Calu3 (cell line): Measurements from ENCODE around the gene SLC25A47. TPM values are rescaled to one million over a fixed set of nuclear protein-coding genes. Genes with fewer than 3 reads are reported as not detected.

Experiments
- BruUV-seq: library from RNA; stranded (reverse); fragments of 400-500 nt; replicated peaks from 2 replicates; lab custom pipeline; 2021; lab: Mats Ljungman, UMichigan
- CTCF ChIA-PET: fragments of 300-600 bp; sonication (Branson Sonifier 250); formaldehyde crosslinking; loops from one replicate; lab custom pipeline; 2022; ENCODE audit warnings: antibody characterized with exemption; lab: Charles Lee
- DNase-seq: peaks from one replicate; pipeline ENCODE4 v3.0.0; 2022
- H3K27ac Mint-ChIP-seq: one replicate; pipeline ENCODE4 v1.8.0; 2022; ENCODE audit warnings: mixed read lengths; ENCODE audit not compliant: unreplicated experiment
- H3K27me3 Mint-ChIP-seq: one replicate; pipeline ENCODE4 v1.8.0; 2022; ENCODE audit warnings: mixed read lengths; ENCODE audit not compliant: unreplicated experiment
- H3K36me3 Mint-ChIP-seq: one replicate; pipeline ENCODE4 v1.8.0; 2022; ENCODE audit warnings: mild to moderate bottlenecking, moderate library complexity, mixed read lengths; ENCODE audit not compliant: insufficient read depth, unreplicated experiment
- H3K4me1 Mint-ChIP-seq: one replicate; pipeline ENCODE4 v1.8.0; 2022; ENCODE audit warnings: mild to moderate bottlenecking, low read depth, mixed read lengths; ENCODE audit not compliant: unreplicated experiment
- H3K4me3 Mint-ChIP-seq: one replicate; pipeline ENCODE4 v1.8.0; 2022; ENCODE audit warnings: mild to moderate bottlenecking, low read depth, moderate library complexity, mixed read lengths; ENCODE audit not compliant: unreplicated experiment
- H3K9me3 Mint-ChIP-seq: one replicate; pipeline ENCODE4 v1.8.0; 2022; ENCODE audit warnings: low read depth, mixed read lengths; ENCODE audit not compliant: unreplicated experiment
- CTCF ChIP-seq: fragments of 200-600 bp; IDR thresholded peaks from one replicate; pipeline ENCODE4 v1.8.0; 2022; ENCODE audit warnings: antibody characterized with exemption; ENCODE audit not compliant: unreplicated experiment
- intact Hi-C: fragments of 100-400 bp; cut with micrococcal nuclease; formaldehyde crosslinking; loops from one replicate; pipeline ENCODE4 v1.10.0; 2022; ENCODE audit not compliant: unreplicated experiment
- total RNA-seq: library from RNA; stranded (reverse); gene quantifications from 2 replicates; pipeline ENCODE4 v1.2.3, GENCODE V29; 2022

SLC25A47 gene
- total RNA-seq, 1 experiment from 2014 or later: not detected

DNA sequence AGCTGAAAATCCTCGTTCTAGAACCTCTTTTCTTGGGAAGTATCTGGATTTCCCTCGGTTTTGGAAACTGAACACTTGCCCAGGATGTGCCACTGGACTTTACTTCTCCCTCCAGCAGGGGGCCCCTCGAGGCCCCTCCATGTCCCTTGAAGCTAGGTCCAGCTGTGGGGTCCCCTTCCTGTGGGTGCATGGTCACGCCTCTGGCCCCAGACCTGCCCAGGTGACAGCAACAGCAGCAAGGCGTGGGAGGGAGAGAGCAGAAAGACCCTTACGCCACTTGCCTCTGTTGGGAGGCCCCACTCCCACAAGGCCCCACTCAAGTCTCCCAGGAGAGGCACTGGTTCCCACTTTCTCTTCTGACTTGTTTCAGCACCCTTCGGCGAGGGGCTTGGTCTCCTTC lies 20.0 kb upstream of the SLC25A47 start:
- intact Hi-C loops: loop anchor here (10.0 kb wide), 1 partner anchor 72 kb away; the partner anchor contains the start of gene WDR25
- no TSS peak for BruUV-seq
- Mint-ChIP-seq H3K27me3 (no peaks in the 10 kb centered on the region), H3K4me1 (peaks cover 29% of the 10 kb centered on the region), H3K9me3 (no peaks in the 10 kb centered on the region), H3K36me3 (peaks cover 41% of the 10 kb centered on the region), H3K27ac (no peak overlapping the region), H3K4me3 (no peak overlapping the region)
- CTCF ChIA-PET: interaction anchor here (0.9 kb wide), 1 partner anchor 74 kb away, joined by 4 read pairs; no protein-coding TSS in a partner anchor
- peak; percentile 54 for TF ChIP-seq CTCF
- DNase-seq: peak; percentile 30

DNA sequence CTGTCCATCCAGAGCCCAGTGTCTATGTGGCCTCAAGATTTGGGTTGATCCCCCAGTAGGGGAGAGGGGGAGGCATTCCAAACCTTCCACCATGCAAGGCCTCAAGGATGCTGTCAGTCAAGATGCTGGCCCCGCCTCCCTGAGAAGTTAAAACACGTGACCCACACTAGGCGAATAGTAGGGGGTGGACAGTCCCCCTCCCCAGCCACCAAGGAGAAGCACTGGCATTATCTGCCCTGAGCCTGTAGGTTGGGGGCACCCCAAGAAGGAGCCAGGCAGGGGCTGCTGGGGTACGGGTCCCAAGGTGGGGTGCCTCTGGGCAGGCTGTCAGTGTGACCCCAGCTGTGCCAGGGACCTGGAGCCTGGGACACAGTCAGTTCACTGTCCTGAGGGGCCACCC lies 19.2 kb upstream of the SLC25A47 start:
- H3K4me3 Mint-ChIP-seq: peak overlapping the region; percentile 80

GRCh38 chr14:100304825-100305323 lies 18.3 kb upstream of the SLC25A47 start:
- BruUV-seq: no TSS peak
- Mint-ChIP-seq H3K36me3 (peaks cover 38% of the 10 kb centered on the region), H3K4me1 (peaks cover 32% of the 10 kb centered on the region), H3K27ac (peak overlapping the region; percentile 68), H3K27me3 (no peaks in the 10 kb centered on the region), H3K4me3 (peak overlapping the region; percentile 80), H3K9me3 (no peaks in the 10 kb centered on the region)
- no peak for TF ChIP-seq CTCF
- intact Hi-C loops: loop anchor here (10.0 kb wide), 1 partner anchor 70 kb away; the partner anchor contains the start of gene WDR25
- peak; percentile 62 for DNase-seq
- CTCF ChIA-PET: no interaction called here

More for the DNA sequence above, 19.2 kb upstream of the SLC25A47 start:
- intact Hi-C loops: loop anchor here (10.0 kb wide), 1 partner anchor 71 kb away; the partner anchor contains the start of gene WDR25
- CTCF ChIA-PET: no interaction called here
- Mint-ChIP-seq H3K27me3 (no peaks in the 10 kb centered on the region), H3K9me3 (no peaks in the 10 kb centered on the region), H3K36me3 (peaks cover 38% of the 10 kb centered on the region), H3K4me1 (peaks cover 32% of the 10 kb centered on the region), H3K27ac (no peak overlapping the region)
- DNase-seq: no peak
- no peak for TF ChIP-seq CTCF
- no TSS peak for BruUV-seq

DNA sequence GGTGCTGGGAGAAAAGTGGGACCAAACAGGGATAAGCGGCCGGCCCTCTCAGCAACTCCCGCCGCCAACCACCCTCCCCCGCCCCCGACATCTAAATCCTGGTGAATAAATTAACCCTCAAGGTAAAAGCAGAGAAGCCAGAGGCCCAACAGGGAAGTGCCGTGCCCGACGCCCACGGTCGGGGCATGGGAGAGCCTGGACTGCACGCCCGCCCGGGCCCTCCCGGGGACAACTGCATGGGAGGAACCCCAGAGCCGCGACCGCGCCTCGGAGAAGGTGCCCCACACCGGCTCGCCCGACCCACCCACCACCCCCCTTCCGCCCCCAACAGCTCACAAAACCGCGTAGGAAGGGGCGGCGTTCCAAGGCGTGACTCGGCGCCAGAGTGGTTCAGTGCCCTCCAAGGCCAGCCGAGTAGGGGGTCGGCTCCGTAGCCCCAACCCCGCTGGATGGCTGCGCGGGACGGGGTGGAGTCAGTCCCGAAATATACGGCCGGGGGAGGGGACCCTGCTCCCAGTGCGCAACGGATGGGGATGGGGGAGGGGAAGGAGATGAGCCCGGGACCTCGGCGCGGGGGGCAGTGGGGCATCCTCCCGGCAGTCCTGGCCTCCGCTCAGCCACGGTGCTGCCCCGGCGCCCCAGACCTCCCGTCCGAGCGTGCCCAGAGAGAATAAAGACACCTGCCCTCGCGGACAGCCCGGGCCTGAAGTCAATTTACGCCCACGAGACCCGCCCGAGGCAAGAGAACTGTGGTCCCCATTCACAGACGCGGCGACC lies 17.6 kb upstream of the SLC25A47 start:
- Mint-ChIP-seq H3K36me3 (peaks cover 38% of the 10 kb centered on the region), H3K4me3 (peak overlapping the region; percentile 80), H3K4me1 (peaks cover 32% of the 10 kb centered on the region), H3K9me3 (no peaks in the 10 kb centered on the region), H3K27me3 (no peaks in the 10 kb centered on the region), H3K27ac (peak overlapping the region; percentile 68)
- BruUV-seq: no TSS peak
- CTCF ChIA-PET: no interaction called here
- intact Hi-C loops: loop anchor here (10.0 kb wide), 1 partner anchor 69 kb away; the partner anchor contains the start of gene WDR25
- peak; percentile 28 for DNase-seq
- TF ChIP-seq CTCF: no peak
